GM23338 (cell line): ENCODE measurements around the gene TMEM247.

Experiments
- CREB1 ChIP-seq: fragments of 250-450 bp; sonication (Bioruptor Pico); IDR thresholded peaks from 2 replicates; pipeline ENCODE4 v1.5.0; 2020; ENCODE audit warnings: low read depth, mild to moderate bottlenecking, moderate library complexity
- CTCF ChIP-seq, 2 experiments: fragments of 200-600 bp in 1 of 2; sonication (generic) in 1 of 2; conservative IDR thresholded peaks; 2 replicates each; pipeline versions ENCODE4 v1.5.1 to v1.6.1; 2016 to 2017; ENCODE audit warnings: antibody characterized with exemption in 2 of 2, low read depth in 2 of 2, mild to moderate bottlenecking in 2 of 2, moderate library complexity in 1 of 2
- EZH2 ChIP-seq: fragments of 200-600 bp; sonication (generic); IDR thresholded peaks from one replicate; pipeline ENCODE4 v1.8.0; 2017; ENCODE audit warnings: antibody characterized with exemption, mild to moderate bottlenecking, low read depth; ENCODE audit not compliant: unreplicated experiment
- EZH2phosphoT487 ChIP-seq: fragments of 200-600 bp; sonication (generic); IDR thresholded peaks from one replicate; pipeline ENCODE4 v1.8.1; 2018; ENCODE audit warnings: antibody characterized with exemption; ENCODE audit not compliant: unreplicated experiment
- JUNB ChIP-seq: IDR thresholded peaks from one replicate; pipeline ENCODE4 v1.6.1; 2016; ENCODE audit warnings: antibody characterized with exemption; ENCODE audit not compliant: unreplicated experiment
- POLR2AphosphoS5 ChIP-seq: IDR thresholded peaks from 2 replicates; pipeline ENCODE4 v1.6.1; 2016; ENCODE audit warnings: antibody characterized with exemption, low read depth
- STAT1 ChIP-seq: IDR thresholded peaks from one replicate; pipeline ENCODE4 v1.6.1; 2016; ENCODE audit warnings: antibody characterized with exemption; ENCODE audit not compliant: unreplicated experiment
- ZNF114 ChIP-seq: fragments of 250-450 bp; sonication (Bioruptor Pico); IDR thresholded peaks from 2 replicates; pipeline ENCODE4 v1.5.0; 2020; ENCODE audit warnings: mild to moderate bottlenecking, moderate library complexity
- ZNF331 ChIP-seq: fragments of 250-450 bp; sonication (Bioruptor Pico); IDR thresholded peaks from 2 replicates; pipeline ENCODE4 v1.5.0; 2020; ENCODE audit warnings: low read depth, mild to moderate bottlenecking, moderate library complexity
- TF ChIP-seq, protein P1 (sequence below): IDR thresholded peaks from one replicate; pipeline ENCODE4 v1.6.1; 2018; ENCODE audit warnings: antibody characterized with exemption; ENCODE audit not compliant: unreplicated experiment

GRCh38 chr2:46448111-46448510 is 31.3 kb upstream of the TMEM247 start:
- TF ChIP-seq CREB1 (CRISPR knock-in tag) (no peak), CTCF (conservative IDR thresholded peaks at IDR 0.05; ENCODE audit: low read depth in 2 of 2) (no peak), ZNF331 (CRISPR knock-in tag) (no peak), EZH2 (no peak), POLR2AphosphoS5 (no peak), EZH2phosphoT487 (no peak), ZNF114 (no peak), STAT1 (no peak), JUNB (no peak)
- TF ChIP-seq, protein P1, sequence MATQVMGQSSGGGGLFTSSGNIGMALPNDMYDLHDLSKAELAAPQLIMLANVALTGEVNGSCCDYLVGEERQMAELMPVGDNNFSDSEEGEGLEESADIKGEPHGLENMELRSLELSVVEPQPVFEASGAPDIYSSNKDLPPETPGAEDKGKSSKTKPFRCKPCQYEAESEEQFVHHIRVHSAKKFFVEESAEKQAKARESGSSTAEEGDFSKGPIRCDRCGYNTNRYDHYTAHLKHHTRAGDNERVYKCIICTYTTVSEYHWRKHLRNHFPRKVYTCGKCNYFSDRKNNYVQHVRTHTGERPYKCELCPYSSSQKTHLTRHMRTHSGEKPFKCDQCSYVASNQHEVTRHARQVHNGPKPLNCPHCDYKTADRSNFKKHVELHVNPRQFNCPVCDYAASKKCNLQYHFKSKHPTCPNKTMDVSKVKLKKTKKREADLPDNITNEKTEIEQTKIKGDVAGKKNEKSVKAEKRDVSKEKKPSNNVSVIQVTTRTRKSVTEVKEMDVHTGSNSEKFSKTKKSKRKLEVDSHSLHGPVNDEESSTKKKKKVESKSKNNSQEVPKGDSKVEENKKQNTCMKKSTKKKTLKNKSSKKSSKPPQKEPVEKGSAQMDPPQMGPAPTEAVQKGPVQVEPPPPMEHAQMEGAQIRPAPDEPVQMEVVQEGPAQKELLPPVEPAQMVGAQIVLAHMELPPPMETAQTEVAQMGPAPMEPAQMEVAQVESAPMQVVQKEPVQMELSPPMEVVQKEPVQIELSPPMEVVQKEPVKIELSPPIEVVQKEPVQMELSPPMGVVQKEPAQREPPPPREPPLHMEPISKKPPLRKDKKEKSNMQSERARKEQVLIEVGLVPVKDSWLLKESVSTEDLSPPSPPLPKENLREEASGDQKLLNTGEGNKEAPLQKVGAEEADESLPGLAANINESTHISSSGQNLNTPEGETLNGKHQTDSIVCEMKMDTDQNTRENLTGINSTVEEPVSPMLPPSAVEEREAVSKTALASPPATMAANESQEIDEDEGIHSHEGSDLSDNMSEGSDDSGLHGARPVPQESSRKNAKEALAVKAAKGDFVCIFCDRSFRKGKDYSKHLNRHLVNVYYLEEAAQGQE, result no peak
